Mesothelial cell of epicardium (in vitro differentiated cells): ENCODE results near the gene CHRNB1. TPM values are rescaled to one million over a fixed set of nuclear protein-coding genes. Genes with fewer than 3 reads are reported as not detected.

Experiments
- DNase-seq, 2 experiments: peaks; one replicate each; pipeline ENCODE4 v3.0.0; 2021; ENCODE audit warnings: low spot score in 2 of 2; ENCODE audit not compliant: unreplicated experiment in 2 of 2
- H3K27ac Mint-ChIP-seq: 2 replicates; pipeline ENCODE4 v1.8.0; 2021; ENCODE audit warnings: mixed read lengths
- H3K27me3 Mint-ChIP-seq: 2 replicates; pipeline ENCODE4 v1.8.0; 2021; ENCODE audit warnings: low read depth, mixed read lengths
- H3K36me3 Mint-ChIP-seq: 2 replicates; pipeline ENCODE4 v1.8.0; 2021; ENCODE audit warnings: mixed read lengths
- H3K4me1 Mint-ChIP-seq: 2 replicates; pipeline ENCODE4 v1.8.0; 2021; ENCODE audit warnings: mixed read lengths
- H3K4me3 Mint-ChIP-seq: 2 replicates; pipeline ENCODE4 v1.8.0; 2021; ENCODE audit warnings: mild to moderate bottlenecking, moderate library complexity, mixed read lengths
- H3K9me3 Mint-ChIP-seq: 2 replicates; pipeline ENCODE4 v1.8.0; 2021; ENCODE audit warnings: mixed read lengths
- CTCF ChIP-seq: fragments of 200-600 bp; sonication (generic); IDR thresholded peaks from one replicate; pipeline ENCODE4 v1.5.0; 2021; ENCODE audit warnings: antibody characterized with exemption; ENCODE audit not compliant: unreplicated experiment
- total RNA-seq: library from RNA; stranded (reverse); gene quantifications from 3 replicates; pipeline ENCODE4 v1.2.1, GENCODE V29; 2021

The CHRNB1 gene
- total RNA-seq, result 15.9 to 17.7 TPM (median 16.0 TPM) in 3 replicates

- DNase-seq, result peak in 1 of 2 experiments; percentile 49
- peaks cover 44% of the 10 kb centered on the region for H3K4me1 Mint-ChIP-seq
- no peak for TF ChIP-seq CTCF
- H3K27ac Mint-ChIP-seq, result peak within 1 kb of the TSS; percentile 81
- peaks cover 9% of the 10 kb centered on the region for H3K36me3 Mint-ChIP-seq
- peaks cover 24% of the 10 kb centered on the region for H3K27me3 Mint-ChIP-seq
- no peaks in the 10 kb centered on the region for H3K9me3 Mint-ChIP-seq
- H3K4me3 Mint-ChIP-seq, result peak within 1 kb of the TSS; percentile 75
Observed at GRCh38 chr17:7444682-7445618, at the start of gene CHRNB1. Gene CHRNB1 (plus strand): TSS chr17:7445061. CDS start chr17:7445128, 67 bp downstream.

- Mint-ChIP-seq H3K36me3 (peaks cover 12% of the 10 kb centered on the region), H3K4me3 (no peak overlapping the region), H3K27me3 (no peaks in the 10 kb centered on the region), H3K4me1 (peaks cover 12% of the 10 kb centered on the region), H3K9me3 (no peaks in the 10 kb centered on the region), H3K27ac (no peak overlapping the region)
- no peak for TF ChIP-seq CTCF
- DNase-seq, result no peak
Observed at GRCh38 chr17:7396147-7396546, 48.7 kb upstream of the CHRNB1 start.

- H3K36me3 Mint-ChIP-seq, result peaks cover 6% of the 10 kb centered on the region
- TF ChIP-seq CTCF, result no peak
- H3K4me1 Mint-ChIP-seq, result peaks cover 12% of the 10 kb centered on the region
- H3K27ac Mint-ChIP-seq, result no peak overlapping the region
- no peak for DNase-seq
- no peaks in the 10 kb centered on the region for H3K9me3 Mint-ChIP-seq
- H3K27me3 Mint-ChIP-seq, result no peaks in the 10 kb centered on the region
- no peak overlapping the region for H3K4me3 Mint-ChIP-seq
Observed at GRCh38 chr17:7398612-7399011, 46.2 kb upstream of the CHRNB1 start.

- Mint-ChIP-seq H3K4me1 (peaks cover 23% of the 10 kb centered on the region), H3K4me3 (peak overlapping the region; percentile 87), H3K9me3 (no peaks in the 10 kb centered on the region), H3K27ac (peak overlapping the region; percentile 91), H3K36me3 (peaks cover 6% of the 10 kb centered on the region), H3K27me3 (no peaks in the 10 kb centered on the region)
- DNase-seq, result no peak
- no peak for TF ChIP-seq CTCF
Observed at GRCh38 chr17:7403043-7403726, 41.7 kb upstream of the CHRNB1 start.

GRCh38 chr17:7403727-7403976 is 41.2 kb upstream of the CHRNB1 start:
- H3K27me3 Mint-ChIP-seq, result no peaks in the 10 kb centered on the region
- H3K27ac Mint-ChIP-seq, result peak overlapping the region; percentile 91
- H3K9me3 Mint-ChIP-seq, result no peaks in the 10 kb centered on the region
- peak overlapping the region; percentile 87 for H3K4me3 Mint-ChIP-seq
- TF ChIP-seq CTCF, result no peak
- peaks cover 6% of the 10 kb centered on the region for H3K36me3 Mint-ChIP-seq
- no peak for DNase-seq
- H3K4me1 Mint-ChIP-seq, result peaks cover 23% of the 10 kb centered on the region
